ENCODE data around the gene ZMYM4. TPM values are rescaled to one million over a fixed set of nuclear protein-coding genes. Genes with fewer than 3 reads are reported as not detected.

Gene ZMYM4
- total RNA-seq, 1 donor from 2014 or later, result 46.4 TPM

GRCh38 chr1:35334485-35334884 lies 66.0 kb downstream of the ZMYM4 start:
- CTCF ChIA-PET, result no interaction called here
- intact Hi-C loops (cut with micrococcal nuclease), result no loop called here

GRCh38 chr1:35340519-35340918 lies 72.0 kb downstream of the ZMYM4 start:
- intact Hi-C loops (cut with micrococcal nuclease), result no loop called here
- no peak for ATAC-seq (ENCODE audit: low read depth)
- CTCF ChIA-PET, result no interaction called here
- POLR2A ChIA-PET, result no interaction called here
- peaks cover 5% of the 10 kb centered on the region for H3K36me3 Mint-ChIP-seq (ENCODE audit: low read depth)
- no peak overlapping the region for H3K4me3 Mint-ChIP-seq
- peaks cover 7% of the 10 kb centered on the region for H3K4me1 Mint-ChIP-seq
- no peaks in the 10 kb centered on the region for H3K9me3 Mint-ChIP-seq
- TF ChIP-seq, protein P1, sequence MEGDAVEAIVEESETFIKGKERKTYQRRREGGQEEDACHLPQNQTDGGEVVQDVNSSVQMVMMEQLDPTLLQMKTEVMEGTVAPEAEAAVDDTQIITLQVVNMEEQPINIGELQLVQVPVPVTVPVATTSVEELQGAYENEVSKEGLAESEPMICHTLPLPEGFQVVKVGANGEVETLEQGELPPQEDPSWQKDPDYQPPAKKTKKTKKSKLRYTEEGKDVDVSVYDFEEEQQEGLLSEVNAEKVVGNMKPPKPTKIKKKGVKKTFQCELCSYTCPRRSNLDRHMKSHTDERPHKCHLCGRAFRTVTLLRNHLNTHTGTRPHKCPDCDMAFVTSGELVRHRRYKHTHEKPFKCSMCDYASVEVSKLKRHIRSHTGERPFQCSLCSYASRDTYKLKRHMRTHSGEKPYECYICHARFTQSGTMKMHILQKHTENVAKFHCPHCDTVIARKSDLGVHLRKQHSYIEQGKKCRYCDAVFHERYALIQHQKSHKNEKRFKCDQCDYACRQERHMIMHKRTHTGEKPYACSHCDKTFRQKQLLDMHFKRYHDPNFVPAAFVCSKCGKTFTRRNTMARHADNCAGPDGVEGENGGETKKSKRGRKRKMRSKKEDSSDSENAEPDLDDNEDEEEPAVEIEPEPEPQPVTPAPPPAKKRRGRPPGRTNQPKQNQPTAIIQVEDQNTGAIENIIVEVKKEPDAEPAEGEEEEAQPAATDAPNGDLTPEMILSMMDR (IDR thresholded peaks at IDR 0.05), result no peak
- no peak for DNase-seq
- H3K27me3 Mint-ChIP-seq, result no peaks in the 10 kb centered on the region
- no peak overlapping the region for H3K27ac Mint-ChIP-seq

More at GRCh38 chr1:35334485-35334884, 66.0 kb downstream of the ZMYM4 start:
- H3K27me3 Mint-ChIP-seq, result no peaks in the 10 kb centered on the region
- ATAC-seq (ENCODE audit: low read depth), result no peak
- H3K9me3 Mint-ChIP-seq, result no peaks in the 10 kb centered on the region
- no peak overlapping the region for H3K27ac Mint-ChIP-seq
- no peak overlapping the region for H3K4me3 Mint-ChIP-seq
- POLR2A ChIA-PET, result no interaction called here
- H3K36me3 Mint-ChIP-seq (ENCODE audit: low read depth), result peaks cover 12% of the 10 kb centered on the region
- peaks cover 7% of the 10 kb centered on the region for H3K4me1 Mint-ChIP-seq
- TF ChIP-seq, protein P1 (IDR thresholded peaks at IDR 0.05), result no peak
- DNase-seq, result no peak

GRCh38 chr1:35345439-35345981 lies 77.0 kb downstream of the ZMYM4 start:
- no peaks in the 10 kb centered on the region for H3K4me1 Mint-ChIP-seq
- no peak overlapping the region for H3K27ac Mint-ChIP-seq
- TF ChIP-seq, protein P1 (IDR thresholded peaks at IDR 0.05), result no peak
- H3K4me3 Mint-ChIP-seq, result no peak overlapping the region
- no peaks in the 10 kb centered on the region for H3K36me3 Mint-ChIP-seq (ENCODE audit: low read depth)
- CTCF ChIA-PET, result no interaction called here
- DNase-seq (no peak), ATAC-seq (ENCODE audit: low read depth) (no peak)
- POLR2A ChIA-PET, result no interaction called here
- intact Hi-C loops (cut with micrococcal nuclease), result no loop called here
- no peaks in the 10 kb centered on the region for H3K27me3 Mint-ChIP-seq
- no peaks in the 10 kb centered on the region for H3K9me3 Mint-ChIP-seq

DNA sequence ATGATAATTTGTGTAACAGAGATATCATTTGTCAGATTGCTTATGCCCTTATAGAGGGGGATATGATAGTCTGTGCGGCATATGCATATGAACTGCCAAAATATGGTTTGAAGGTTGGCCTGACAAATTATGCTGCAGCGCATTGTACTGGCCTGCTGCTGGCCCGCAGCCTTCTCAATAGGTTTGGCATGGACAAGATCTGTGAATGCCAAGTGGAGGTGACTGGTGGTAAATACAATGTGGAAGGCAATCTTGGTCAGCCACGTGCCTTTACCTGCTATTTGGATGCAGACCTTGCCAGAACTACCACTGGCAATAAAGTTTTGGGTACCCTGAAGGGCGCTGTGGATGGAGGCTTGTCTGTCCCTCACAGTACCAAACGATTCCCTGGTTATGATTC lies 82.4 kb downstream of the ZMYM4 start:
- CTCF ChIA-PET, result no interaction called here
- DNase-seq (no peak), ATAC-seq (ENCODE audit: low read depth) (no peak)
- Mint-ChIP-seq H3K4me3 (no peak overlapping the region), H3K36me3 (ENCODE audit: low read depth) (peaks cover 14% of the 10 kb centered on the region), H3K9me3 (no peaks in the 10 kb centered on the region), H3K4me1 (no peaks in the 10 kb centered on the region), H3K27me3 (no peaks in the 10 kb centered on the region), H3K27ac (no peak overlapping the region)
- intact Hi-C loops (cut with micrococcal nuclease), result no loop called here
- TF ChIP-seq, protein P1 (IDR thresholded peaks at IDR 0.05), result no peak
- POLR2A ChIA-PET, result no interaction called here

GRCh38 chr1:35359995-35360394 lies 91.5 kb downstream of the ZMYM4 start:
- DNase-seq (no peak), ATAC-seq (ENCODE audit: low read depth) (no peak)
- peaks cover 36% of the 10 kb centered on the region for H3K36me3 Mint-ChIP-seq (ENCODE audit: low read depth)
- CTCF ChIA-PET, result no interaction called here
- POLR2A ChIA-PET, result no interaction called here
- no peaks in the 10 kb centered on the region for H3K27me3 Mint-ChIP-seq
- no peak overlapping the region for H3K4me3 Mint-ChIP-seq
- no peak overlapping the region for H3K27ac Mint-ChIP-seq
- H3K9me3 Mint-ChIP-seq, result no peaks in the 10 kb centered on the region
- peaks cover 27% of the 10 kb centered on the region for H3K4me1 Mint-ChIP-seq
- TF ChIP-seq, protein P1 (IDR thresholded peaks at IDR 0.05), result no peak
- intact Hi-C loops (cut with micrococcal nuclease), result no loop called here
